HEK293 (cell line): ENCODE data around the gene CUL9.

ENCODE experiments used
- CTCF ChIA-PET: fragments of 350-600 bp; formaldehyde crosslinking; extraction: SDS; loops from one replicate; lab custom pipeline; 2021; ENCODE audit warnings: antibody characterized with exemption; lab: Yijun Ruan, JAX
- POLR2A ChIA-PET: fragments of 300-600 bp; formaldehyde crosslinking; extraction: SDS; loops from one replicate; lab custom pipeline; 2020; ENCODE audit warnings: antibody characterized with exemption, inconsistent platforms; lab: Yijun Ruan, JAX
- H3K27ac ChIP-seq: fragments of 200-500 bp; sonication (Bioruptor generic); 2 replicates; pipeline ENCODE4 v1.5.1; 2014; ENCODE audit warnings: low read depth, low read length, control low read depth, inconsistent platforms; ENCODE audit errors: extremely low read depth
- H3K36me3 ChIP-seq, 2 experiments: fragments of 200-500 bp in 1 of 2; sonication (Bioruptor generic) in 1 of 2; 1 replicate in 1 of 2; 2 replicates in 1 of 2; pipeline ENCODE4 v1.5.1; 2014 to 2017; ENCODE audit warnings: inconsistent platforms in 2 of 2, low read length in 2 of 2; ENCODE audit not compliant: control insufficient read depth in 2 of 2, insufficient read depth in 1 of 2
- H3K4me1 ChIP-seq: fragments of 200-500 bp; sonication (Bioruptor generic); 2 replicates; pipeline ENCODE4 v1.5.1; 2014; ENCODE audit warnings: mild to moderate bottlenecking, low read length, inconsistent platforms; ENCODE audit not compliant: control insufficient read depth, insufficient read depth
- H3K4me3 ChIP-seq: 2 replicates; pipeline ENCODE4 v1.5.1; 2011; ENCODE audit warnings: low read depth, mild to moderate bottlenecking, control low read depth, low read length, moderate library complexity
- H3K9me3 ChIP-seq: fragments of 200-500 bp; sonication (Bioruptor generic); 2 replicates; pipeline ENCODE4 v1.5.1; 2014; ENCODE audit warnings: low read depth, low read length, inconsistent platforms; ENCODE audit not compliant: control insufficient read depth, insufficient read depth
- GLIS1 ChIP-seq: fragments of 450-650 bp; formaldehyde crosslinking; IDR thresholded peaks from 2 replicates; pipeline ENCODE4 v1.5.1; 2016; ENCODE audit warnings: missing biosample characterization, missing genetic modification characterization
- KLF8 ChIP-seq: fragments of 450-650 bp; formaldehyde crosslinking; IDR thresholded peaks from 2 replicates; pipeline ENCODE4 v1.5.1; 2016; ENCODE audit warnings: missing biosample characterization, missing genetic modification characterization
- MYNN ChIP-seq: fragments of 450-650 bp; formaldehyde crosslinking; IDR thresholded peaks from 2 replicates; pipeline ENCODE4 v1.5.1; 2016; ENCODE audit warnings: missing biosample characterization, missing genetic modification characterization, borderline replicate concordance
- RBAK ChIP-seq: fragments of 450-650 bp; formaldehyde crosslinking; IDR thresholded peaks from 2 replicates; pipeline ENCODE4 v1.5.1; 2016; ENCODE audit warnings: missing biosample characterization, missing genetic modification characterization
- SCRT1 ChIP-seq: fragments of 450-650 bp; formaldehyde crosslinking; IDR thresholded peaks from 2 replicates; pipeline ENCODE4 v1.5.1; 2016; ENCODE audit warnings: missing biosample characterization, missing genetic modification characterization, borderline replicate concordance
- SCRT2 ChIP-seq: fragments of 450-650 bp; formaldehyde crosslinking; IDR thresholded peaks from 2 replicates; pipeline ENCODE4 v1.5.1; 2016; ENCODE audit warnings: missing biosample characterization, missing genetic modification characterization
- SP2 ChIP-seq: fragments of 450-650 bp; formaldehyde crosslinking; IDR thresholded peaks from 2 replicates; pipeline ENCODE4 v1.5.1; 2016; ENCODE audit warnings: missing biosample characterization, missing genetic modification characterization
- TCF7L2 ChIP-seq: IDR thresholded peaks from 2 replicates; pipeline ENCODE4 v1.6.1; 2011; ENCODE audit warnings: low read depth, mild to moderate bottlenecking, inconsistent platforms, low read length, moderate library complexity, borderline replicate concordance
- TRIM28 ChIP-seq: IDR thresholded peaks from 2 replicates; pipeline ENCODE4 v1.6.1; 2011; ENCODE audit warnings: low read length, control low read depth, borderline replicate concordance
- ZBTB20 ChIP-seq: fragments of 450-650 bp; formaldehyde crosslinking; IDR thresholded peaks from 2 replicates; pipeline ENCODE4 v1.5.1; 2016; ENCODE audit warnings: missing biosample characterization, missing genetic modification characterization
- ZBTB8A ChIP-seq: fragments of 450-650 bp; formaldehyde crosslinking; IDR thresholded peaks from 2 replicates; pipeline ENCODE4 v1.5.1; 2016; ENCODE audit warnings: missing biosample characterization, missing genetic modification characterization
- ZEB2 ChIP-seq: fragments of 450-650 bp; formaldehyde crosslinking; IDR thresholded peaks from 2 replicates; pipeline ENCODE4 v1.5.1; 2016; ENCODE audit warnings: missing biosample characterization, missing genetic modification characterization
- ZFP41 ChIP-seq: fragments of 450-650 bp; formaldehyde crosslinking; IDR thresholded peaks from 2 replicates; pipeline ENCODE4 v1.5.1; 2016; ENCODE audit warnings: missing biosample characterization, missing genetic modification characterization, borderline replicate concordance
- ZNF175 ChIP-seq: fragments of 450-650 bp; formaldehyde crosslinking; IDR thresholded peaks from 2 replicates; pipeline ENCODE4 v1.5.1; 2016; ENCODE audit warnings: missing biosample characterization, missing genetic modification characterization
- ZNF19 ChIP-seq: fragments of 450-650 bp; formaldehyde crosslinking; IDR thresholded peaks from 2 replicates; pipeline ENCODE4; 2016; ENCODE audit warnings: missing biosample characterization, missing genetic modification characterization, low read depth
- ZNF202 ChIP-seq: fragments of 450-650 bp; formaldehyde crosslinking; IDR thresholded peaks from 2 replicates; pipeline ENCODE4 v1.5.1; 2016; ENCODE audit warnings: missing biosample characterization, missing genetic modification characterization, borderline replicate concordance
- ZNF223 ChIP-seq: fragments of 450-650 bp; formaldehyde crosslinking; IDR thresholded peaks from 2 replicates; pipeline ENCODE4 v1.5.1; 2016; ENCODE audit warnings: missing biosample characterization, missing genetic modification characterization
- ZNF302 ChIP-seq: fragments of 450-650 bp; formaldehyde crosslinking; IDR thresholded peaks from 2 replicates; pipeline ENCODE4 v1.5.1; 2016; ENCODE audit warnings: missing biosample characterization, missing genetic modification characterization, low read depth
- ZNF335 ChIP-seq: fragments of 450-650 bp; formaldehyde crosslinking; conservative IDR thresholded peaks from 2 replicates; pipeline ENCODE4 v1.5.1; 2016; ENCODE audit warnings: missing biosample characterization, missing genetic modification characterization
- ZNF473 ChIP-seq: fragments of 450-650 bp; formaldehyde crosslinking; IDR thresholded peaks from 2 replicates; pipeline ENCODE4 v1.5.1; 2017; ENCODE audit warnings: missing biosample characterization, missing genetic modification characterization
- ZNF521 ChIP-seq: fragments of 450-650 bp; formaldehyde crosslinking; IDR thresholded peaks from 2 replicates; pipeline ENCODE4 v1.5.1; 2017; ENCODE audit warnings: missing biosample characterization, mild to moderate bottlenecking, missing genetic modification characterization
- ZNF529 ChIP-seq: fragments of 450-650 bp; formaldehyde crosslinking; IDR thresholded peaks from 2 replicates; pipeline ENCODE4 v1.5.1; 2017; ENCODE audit warnings: missing genetic modification characterization, missing biosample characterization; ENCODE audit not compliant: insufficient replicate concordance
- ZNF544 ChIP-seq: fragments of 450-650 bp; formaldehyde crosslinking; IDR thresholded peaks from 2 replicates; pipeline ENCODE4 v1.5.0; 2017; ENCODE audit warnings: missing biosample characterization, missing genetic modification characterization
- ZNF560 ChIP-seq: fragments of 450-650 bp; formaldehyde crosslinking; IDR thresholded peaks from 2 replicates; pipeline ENCODE4 v1.5.1; 2017; ENCODE audit warnings: missing biosample characterization, missing genetic modification characterization, borderline replicate concordance
- ZNF571 ChIP-seq: fragments of 450-650 bp; formaldehyde crosslinking; IDR thresholded peaks from 2 replicates; pipeline ENCODE4 v1.5.0; 2017; ENCODE audit warnings: missing biosample characterization, missing genetic modification characterization
- ZNF610 ChIP-seq: fragments of 450-650 bp; formaldehyde crosslinking; IDR thresholded peaks from 2 replicates; pipeline ENCODE4 v1.5.1; 2016; ENCODE audit warnings: missing biosample characterization, missing genetic modification characterization, borderline replicate concordance
- ZNF621 ChIP-seq: fragments of 450-650 bp; formaldehyde crosslinking; IDR thresholded peaks from 2 replicates; pipeline ENCODE4 v1.5.1; 2017; ENCODE audit warnings: missing biosample characterization, missing genetic modification characterization
- ZNF660 ChIP-seq: fragments of 450-650 bp; IDR thresholded peaks from 2 replicates; pipeline ENCODE4 v1.5.1; 2018; ENCODE audit warnings: missing biosample characterization, mild to moderate bottlenecking, missing genetic modification characterization
- ZNF707 ChIP-seq: fragments of 450-650 bp; formaldehyde crosslinking; IDR thresholded peaks from 2 replicates; pipeline ENCODE4 v1.5.1; 2016; ENCODE audit warnings: missing biosample characterization, missing genetic modification characterization
- ZNF785 ChIP-seq: fragments of 450-650 bp; formaldehyde crosslinking; IDR thresholded peaks from 2 replicates; pipeline ENCODE4 v1.5.1; 2016; ENCODE audit warnings: missing biosample characterization, missing genetic modification characterization
- ZSCAN16 ChIP-seq: fragments of 450-650 bp; formaldehyde crosslinking; IDR thresholded peaks from 2 replicates; pipeline ENCODE4 v1.5.1; 2016; ENCODE audit warnings: missing biosample characterization, missing genetic modification characterization
- ZSCAN30 ChIP-seq: fragments of 450-650 bp; IDR thresholded peaks from 2 replicates; pipeline ENCODE4 v1.5.1; 2018; ENCODE audit warnings: missing biosample characterization, mild to moderate bottlenecking, missing genetic modification characterization, moderate library complexity
- ZXDB ChIP-seq: fragments of 450-650 bp; formaldehyde crosslinking; IDR thresholded peaks from 2 replicates; pipeline ENCODE4 v1.5.1; 2016; ENCODE audit warnings: missing biosample characterization, missing genetic modification characterization
- TF ChIP-seq, protein P1 (sequence below): fragments of 450-650 bp; formaldehyde crosslinking; IDR thresholded peaks from 2 replicates; pipeline ENCODE4 v1.5.1; 2016; ENCODE audit warnings: missing biosample characterization, missing genetic modification characterization
- TF ChIP-seq, protein P2 (sequence below): fragments of 450-650 bp; formaldehyde crosslinking; IDR thresholded peaks from 2 replicates; pipeline ENCODE4 v1.5.1; 2016; ENCODE audit warnings: missing biosample characterization, missing genetic modification characterization
- TF ChIP-seq, protein P3 (sequence below): fragments of 450-650 bp; formaldehyde crosslinking; IDR thresholded peaks from 2 replicates; pipeline ENCODE4 v1.5.1; 2016; ENCODE audit warnings: missing biosample characterization, missing genetic modification characterization, borderline replicate concordance

Gene CUL9

DNA sequence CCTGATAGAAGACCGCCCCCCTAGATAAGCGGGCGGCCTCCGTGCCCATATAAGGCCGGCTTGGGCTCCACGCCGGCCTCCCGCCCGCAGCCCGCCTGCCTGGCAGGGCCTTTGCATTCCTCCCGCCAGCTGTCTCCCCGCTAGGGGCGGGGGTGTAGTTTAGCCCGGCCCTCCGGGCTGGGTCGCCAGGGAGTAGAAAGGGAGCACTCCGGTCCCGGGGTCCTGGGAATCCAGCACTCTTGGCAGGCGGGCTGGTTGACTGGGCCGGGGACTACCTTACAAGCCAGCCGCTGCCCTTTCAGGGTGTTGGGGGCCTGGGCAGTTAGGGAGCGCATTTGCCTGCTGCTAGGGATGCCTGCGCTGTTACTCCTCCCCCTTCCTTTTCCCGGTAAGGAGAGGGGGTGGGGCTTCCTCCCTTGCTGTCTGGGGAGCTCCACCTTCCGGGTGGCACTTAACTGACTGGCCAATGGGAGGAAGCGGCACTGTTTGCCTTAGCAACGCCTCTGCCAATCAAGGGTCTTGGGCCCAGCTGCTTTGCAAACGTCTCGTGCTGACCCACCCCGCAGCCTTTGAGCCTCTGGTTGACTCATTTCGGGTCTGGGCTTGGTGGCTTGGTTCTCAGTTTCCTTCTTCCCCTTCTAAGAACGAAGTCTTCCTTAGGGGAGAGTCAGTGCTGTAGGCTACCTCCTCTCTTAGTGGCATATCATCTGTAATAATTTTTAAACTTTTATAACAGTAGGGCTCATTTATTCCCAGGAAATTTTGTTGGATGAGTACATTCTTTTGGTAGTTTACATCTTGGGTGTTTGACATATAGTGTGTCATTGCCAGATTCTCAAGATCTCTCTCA, 7.5 kb upstream of the CUL9 start:
- Histone ChIP-seq H3K36me3 (peaks cover 25 to 51% of the 10 kb centered on the region in 2 experiments), H3K4me1 (peaks cover 15% of the 10 kb centered on the region)
- POLR2A ChIA-PET, result interaction anchor here (0.7 to 2.4 kb wide), 17 partner anchors 8 to 428 kb away, joined by 3 to 12 read pairs (median 3); partner anchors contain the start of genes CNPY3, CUL7, CUL9 and DNPH1
- TF ChIP-seq SP2 (tag by site-specific recombination) (peak; percentile 94), ZNF223 (no peak), TCF7L2 (no peak), ZNF660 (tag by site-specific recombination) (peak; percentile 68; the same call in 1 of the 2 replicates), ZNF571 (tag by site-specific recombination) (no peak), RBAK (tag by site-specific recombination) (no peak), ZSCAN16 (no peak), ZNF19 (no peak), ZSCAN30 (tag by site-specific recombination) (0 out of 2 replicates have a peak, but pooled peaks have one; percentile 63), ZNF302 (tag by site-specific recombination) (no peak), ZNF560 (tag by site-specific recombination) (no peak), ZNF610 (no peak), ZNF521 (tag by site-specific recombination) (no peak), ZNF473 (tag by site-specific recombination) (no peak), ZBTB20 (tag by site-specific recombination) (peak; percentile 74; the same call in 1 of the 2 replicates), ZFP41 (tag by site-specific recombination) (no peak), SCRT2 (no peak), TRIM28 (no peak), SCRT1 (tag by site-specific recombination) (no peak), KLF8 (tag by site-specific recombination) (peak; percentile 85), GLIS1 (0 out of 2 replicates have a peak, but pooled peaks have one; percentile 31), ZEB2 (tag by site-specific recombination) (peak; percentile 63; the same call in 1 of the 2 replicates), ZNF785 (tag by site-specific recombination) (no peak), ZNF175 (tag by site-specific recombination) (no peak), ZNF202 (no peak), MYNN (tag by site-specific recombination) (no peak), ZNF529 (tag by site-specific recombination) (no peak), ZXDB (tag by site-specific recombination) (peak; percentile 71; the same call in 1 of the 2 replicates), ZNF621 (tag by site-specific recombination) (no peak), ZNF544 (no peak), ZNF707 (tag by site-specific recombination) (no peak), ZBTB8A (peak; percentile 91), ZNF335 (tag by site-specific recombination) (peak; percentile 82)
- TF ChIP-seq, protein P1, sequence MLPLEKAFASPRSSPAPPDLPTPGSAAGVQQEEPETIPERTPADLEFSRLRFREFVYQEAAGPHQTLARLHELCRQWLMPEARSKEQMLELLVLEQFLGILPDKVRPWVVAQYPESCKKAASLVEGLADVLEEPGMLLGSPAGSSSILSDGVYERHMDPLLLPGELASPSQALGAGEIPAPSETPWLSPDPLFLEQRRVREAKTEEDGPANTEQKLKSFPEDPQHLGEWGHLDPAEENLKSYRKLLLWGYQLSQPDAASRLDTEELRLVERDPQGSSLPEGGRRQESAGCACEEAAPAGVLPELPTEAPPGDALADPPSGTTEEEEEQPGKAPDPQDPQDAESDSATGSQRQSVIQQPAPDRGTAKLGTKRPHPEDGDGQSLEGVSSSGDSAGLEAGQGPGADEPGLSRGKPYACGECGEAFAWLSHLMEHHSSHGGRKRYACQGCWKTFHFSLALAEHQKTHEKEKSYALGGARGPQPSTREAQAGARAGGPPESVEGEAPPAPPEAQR, result no peak
- TF ChIP-seq, protein P2, sequence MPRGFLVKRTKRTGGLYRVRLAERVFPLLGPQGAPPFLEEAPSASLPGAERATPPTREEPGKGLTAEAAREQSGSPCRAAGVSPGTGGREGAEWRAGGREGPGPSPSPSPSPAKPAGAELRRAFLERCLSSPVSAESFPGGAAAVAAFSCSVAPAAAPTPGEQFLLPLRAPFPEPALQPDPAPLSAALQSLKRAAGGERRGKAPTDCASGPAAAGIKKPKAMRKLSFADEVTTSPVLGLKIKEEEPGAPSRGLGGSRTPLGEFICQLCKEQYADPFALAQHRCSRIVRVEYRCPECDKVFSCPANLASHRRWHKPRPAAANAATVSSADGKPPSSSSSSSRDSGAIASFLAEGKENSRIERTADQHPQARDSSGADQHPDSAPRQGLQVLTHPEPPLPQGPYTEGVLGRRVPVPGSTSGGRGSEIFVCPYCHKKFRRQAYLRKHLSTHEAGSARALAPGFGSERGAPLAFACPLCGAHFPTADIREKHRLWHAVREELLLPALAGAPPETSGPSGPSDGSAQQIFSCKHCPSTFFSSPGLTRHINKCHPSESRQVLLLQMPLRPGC (tag by site-specific recombination), result 0 out of 2 replicates have a peak, but pooled peaks have one; percentile 46
- TF ChIP-seq, protein P3, sequence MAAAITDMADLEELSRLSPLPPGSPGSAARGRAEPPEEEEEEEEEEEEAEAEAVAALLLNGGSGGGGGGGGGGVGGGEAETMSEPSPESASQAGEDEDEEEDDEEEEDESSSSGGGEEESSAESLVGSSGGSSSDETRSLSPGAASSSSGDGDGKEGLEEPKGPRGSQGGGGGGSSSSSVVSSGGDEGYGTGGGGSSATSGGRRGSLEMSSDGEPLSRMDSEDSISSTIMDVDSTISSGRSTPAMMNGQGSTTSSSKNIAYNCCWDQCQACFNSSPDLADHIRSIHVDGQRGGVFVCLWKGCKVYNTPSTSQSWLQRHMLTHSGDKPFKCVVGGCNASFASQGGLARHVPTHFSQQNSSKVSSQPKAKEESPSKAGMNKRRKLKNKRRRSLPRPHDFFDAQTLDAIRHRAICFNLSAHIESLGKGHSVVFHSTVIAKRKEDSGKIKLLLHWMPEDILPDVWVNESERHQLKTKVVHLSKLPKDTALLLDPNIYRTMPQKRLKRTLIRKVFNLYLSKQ, result no peak

More for the DNA sequence above, 7.5 kb upstream of the CUL9 start:
- H3K9me3 ChIP-seq, result no peaks in the 10 kb centered on the region
- H3K4me3 ChIP-seq, result peak overlapping the region; percentile 43
- CTCF ChIA-PET, result interaction anchor here (0.5 to 1.4 kb wide), 5 partner anchors 15 to 160 kb away, joined by 3 to 5 read pairs (median 3); no protein-coding TSS in a partner anchor
- H3K27ac ChIP-seq, result peak overlapping the region; percentile 98
